K562 (cell line): ENCODE measurements around the gene ZSWIM4. TPM values are rescaled to one million over a fixed set of nuclear protein-coding genes. Genes with fewer than 3 reads are reported as not detected.
A peak's percentile ranks its signal among the peaks of the same experiment; 100 is the strongest.

ENCODE experiments used
- ARID3A ChIP-seq: IDR thresholded peaks from 2 replicates; pipeline ENCODE4 v1.6.1; 2012; ENCODE audit warnings: low read depth, low read length, improper control_type of control experiment, borderline replicate concordance
- CCNT2 ChIP-seq: IDR thresholded peaks from 2 replicates; pipeline ENCODE4 v1.6.1; 2011; ENCODE audit warnings: borderline replicate concordance, low read depth, mild to moderate bottlenecking, moderate library complexity, mixed read lengths, low read length; ENCODE audit not compliant: insufficient read length; ENCODE audit errors: extremely low read depth
- DNMT1 ChIP-seq: fragments of 450-650 bp; IDR thresholded peaks from 2 replicates; pipeline ENCODE4 v1.6.1; 2016; ENCODE audit warnings: antibody characterized with exemption, mild to moderate bottlenecking
- DPF2 ChIP-seq: fragments of 450-650 bp; IDR thresholded peaks from 2 replicates; pipeline ENCODE4 v1.6.1; 2016
- ELF4 ChIP-seq: fragments of 450-650 bp; formaldehyde crosslinking; IDR thresholded peaks from 2 replicates; pipeline ENCODE4 v1.4.0; 2022; ENCODE audit warnings: missing genetic modification characterization
- ETV5 ChIP-seq: sonication (generic); formaldehyde crosslinking; IDR thresholded peaks from 2 replicates; pipeline ENCODE4 v1.4.0; 2020; ENCODE audit warnings: low read depth, mild to moderate bottlenecking, missing genetic modification reagents
- HNRNPL ChIP-seq: fragments of 200-400 bp; formaldehyde crosslinking; IDR thresholded peaks from 2 replicates; pipeline ENCODE4 v1.6.1; 2017; ENCODE audit warnings: low read depth, mild to moderate bottlenecking, low read length
- KLF1 ChIP-seq: fragments of 450-650 bp; IDR thresholded peaks from 2 replicates; pipeline ENCODE4 v1.6.1; 2016; ENCODE audit warnings: missing genetic modification characterization, missing compliant biosample characterization
- NFIC ChIP-seq: fragments of 450-650 bp; IDR thresholded peaks from 2 replicates; pipeline ENCODE4 v1.6.1; 2017; ENCODE audit warnings: mild to moderate bottlenecking, inconsistent platforms
- NUFIP1 ChIP-seq: fragments of 450-650 bp; IDR thresholded peaks from 2 replicates; pipeline ENCODE4 v1.6.1; 2018; ENCODE audit not compliant: partially characterized antibody
- POLR2AphosphoS2 ChIP-seq: IDR thresholded peaks from 2 replicates; pipeline ENCODE4 v1.6.1; 2012; ENCODE audit warnings: low read length, improper control_type of control experiment
- POLR2G ChIP-seq: fragments of 200-400 bp; formaldehyde crosslinking; IDR thresholded peaks from 2 replicates; pipeline ENCODE4 v1.6.1; 2017; ENCODE audit warnings: low read depth, mild to moderate bottlenecking, antibody characterized with exemption, low read length, moderate library complexity
- RCOR1 ChIP-seq, 2 experiments: IDR thresholded peaks; 2 replicates each; pipeline ENCODE4 v1.6.1; 2012; ENCODE audit warnings: low read depth in 2 of 2, low read length in 2 of 2, borderline replicate concordance in 1 of 2, improper control_type of control experiment in 1 of 2
- ZNF174 ChIP-seq: fragments of 250-450 bp; sonication (Bioruptor Pico); IDR thresholded peaks from 2 replicates; pipeline ENCODE4 v1.4.0; 2020; ENCODE audit warnings: mild to moderate bottlenecking
- ZNF175 ChIP-seq: fragments of 200-800 bp; sonication (Bioruptor generic); IDR thresholded peaks from 2 replicates; pipeline ENCODE4 v1.6.1; 2016; ENCODE audit warnings: low read depth, mild to moderate bottlenecking, missing genetic modification characterization, missing compliant biosample characterization
- ZNF239 ChIP-seq: fragments of 250-450 bp; sonication (Bioruptor Pico); IDR thresholded peaks from 2 replicates; pipeline ENCODE4 v1.4.0; 2020; ENCODE audit warnings: mild to moderate bottlenecking
- ZNF316 ChIP-seq: fragments of 450-650 bp; IDR thresholded peaks from 2 replicates; pipeline ENCODE4 v1.6.1; 2016
- ZNF668 ChIP-seq: fragments of 250-450 bp; sonication (Bioruptor Pico); IDR thresholded peaks from 2 replicates; pipeline ENCODE4 v1.8.0; 2022; ENCODE audit warnings: mild to moderate bottlenecking, inconsistent platforms
- polyA plus RNA-seq, 8 experiments: library from polyadenylated mRNA; depleted of rRNA in 4 of 8; stranded (reverse) in 5 of 8; unstranded in 3 of 8; fragments of >200 nt; fragmentation: Nextera tagmentation in 2 of 8; fragmentation: Illumina TruSeq in 1 of 8; extraction: Ambion mirVana in 2 of 8; extraction: Trizol in 1 of 8; gene quantifications; 2 replicates each; pipeline versions ENCODE4 v1.2.1 to v1.2.3, GENCODE V29; 2011 to 2014; ENCODE audit warnings: inconsistent platforms in 1 of 8, missing spikeins in 1 of 8
- total RNA-seq, 7 experiments: library from RNA; depleted of rRNA in 6 of 7; stranded (reverse); fragments of >200 nt in 6 of 7; fragmentation: Illumina TruSeq in 2 of 7; extraction: Trizol in 2 of 7; gene quantifications; 2 replicates each; pipeline versions ENCODE4 v1.2.1 to v1.2.3, GENCODE V29; 2011 to 2021; ENCODE audit warnings: low replicate concordance in 1 of 7
- TF ChIP-seq, protein P1 (sequence below), 3 experiments: IDR thresholded peaks in 2 of 3; conservative IDR thresholded peaks in 1 of 3; 2 replicates each; pipeline ENCODE4 v1.5.1; 2011 to 2012; ENCODE audit warnings: low read length in 3 of 3, mild to moderate bottlenecking in 3 of 3, control low read depth in 2 of 3, improper control_type of control experiment in 1 of 3, inconsistent platforms in 1 of 3, low read depth in 1 of 3, mixed read lengths in 1 of 3, moderate library complexity in 1 of 3; ENCODE audit not compliant: insufficient read depth in 2 of 3
- TF ChIP-seq, protein P2 (sequence below): fragments of 250-450 bp; sonication (Bioruptor Pico); IDR thresholded peaks from 2 replicates; pipeline ENCODE4 v1.8.0; 2022; ENCODE audit warnings: moderate library complexity, mild to moderate bottlenecking, inconsistent platforms
- TF ChIP-seq, protein P3 (sequence below): fragments of 450-650 bp; conservative IDR thresholded peaks from 2 replicates; pipeline ENCODE4 v1.6.1; 2016; ENCODE audit warnings: missing genetic modification characterization, low read depth, mild to moderate bottlenecking, missing compliant biosample characterization, moderate library complexity

Gene ZSWIM4
- total and polyA plus RNA-seq, 9 of the 15 experiments (the other 6 are each of a cell fraction or from before 2014, with no cell fraction given): 0.25 to 3.7 (median 0.79) TPM; not detected in 2

DNA sequence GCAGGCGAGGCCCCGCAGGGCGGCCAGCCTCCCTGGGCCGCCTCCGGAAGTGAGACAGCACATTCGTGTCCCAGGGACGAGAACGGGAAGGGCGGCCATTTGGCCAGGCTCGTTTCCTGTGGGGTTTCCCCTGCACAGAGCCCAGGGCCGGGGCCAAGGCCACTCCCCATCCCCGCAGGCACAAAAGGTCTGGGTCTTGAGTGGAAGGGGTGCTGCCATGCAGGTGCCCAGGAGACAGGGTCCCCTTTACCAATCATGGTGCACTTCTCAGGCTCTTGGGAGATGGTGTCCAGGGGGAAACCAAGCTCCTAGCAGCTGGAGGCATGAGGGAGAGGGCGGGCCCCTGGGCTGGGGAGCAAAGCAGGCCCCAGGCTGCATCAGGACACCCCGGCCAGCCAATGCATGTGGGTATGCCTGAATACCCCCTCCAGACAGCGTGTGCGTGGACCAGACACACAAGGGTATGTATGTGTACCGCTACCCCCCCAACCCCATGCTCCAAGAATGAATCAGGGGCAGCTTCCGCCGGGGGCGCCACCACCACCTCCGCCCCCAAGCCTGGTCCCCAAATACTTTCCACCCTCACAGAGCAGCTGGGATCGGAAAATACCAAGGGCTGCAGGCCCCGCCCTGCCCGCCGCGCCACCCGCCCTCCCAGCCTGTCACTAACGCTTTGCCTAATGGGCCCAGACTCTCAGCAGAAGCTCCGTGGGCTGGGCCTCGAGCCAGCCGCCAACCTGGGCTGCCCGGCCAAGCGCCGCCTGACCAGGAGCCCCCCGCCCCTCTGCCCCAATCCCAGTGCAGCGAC is 44.1 kb downstream of the ZSWIM4 start (continued):
- peak; percentile 79 for TF ChIP-seq HNRNPL
- TF ChIP-seq, protein P1, sequence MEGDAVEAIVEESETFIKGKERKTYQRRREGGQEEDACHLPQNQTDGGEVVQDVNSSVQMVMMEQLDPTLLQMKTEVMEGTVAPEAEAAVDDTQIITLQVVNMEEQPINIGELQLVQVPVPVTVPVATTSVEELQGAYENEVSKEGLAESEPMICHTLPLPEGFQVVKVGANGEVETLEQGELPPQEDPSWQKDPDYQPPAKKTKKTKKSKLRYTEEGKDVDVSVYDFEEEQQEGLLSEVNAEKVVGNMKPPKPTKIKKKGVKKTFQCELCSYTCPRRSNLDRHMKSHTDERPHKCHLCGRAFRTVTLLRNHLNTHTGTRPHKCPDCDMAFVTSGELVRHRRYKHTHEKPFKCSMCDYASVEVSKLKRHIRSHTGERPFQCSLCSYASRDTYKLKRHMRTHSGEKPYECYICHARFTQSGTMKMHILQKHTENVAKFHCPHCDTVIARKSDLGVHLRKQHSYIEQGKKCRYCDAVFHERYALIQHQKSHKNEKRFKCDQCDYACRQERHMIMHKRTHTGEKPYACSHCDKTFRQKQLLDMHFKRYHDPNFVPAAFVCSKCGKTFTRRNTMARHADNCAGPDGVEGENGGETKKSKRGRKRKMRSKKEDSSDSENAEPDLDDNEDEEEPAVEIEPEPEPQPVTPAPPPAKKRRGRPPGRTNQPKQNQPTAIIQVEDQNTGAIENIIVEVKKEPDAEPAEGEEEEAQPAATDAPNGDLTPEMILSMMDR (IDR thresholded peaks at IDR 0.05 in 2 of 3, conservative IDR thresholded peaks at IDR 0.05 in 1 of 3; ENCODE audit: insufficient read depth in 2 of 3, low read depth in 1 of 3, low read length in 3 of 3): peak in 1 of 3 experiments; percentile 14; a peak in 1 of 6 replicates
- TF ChIP-seq, protein P2, sequence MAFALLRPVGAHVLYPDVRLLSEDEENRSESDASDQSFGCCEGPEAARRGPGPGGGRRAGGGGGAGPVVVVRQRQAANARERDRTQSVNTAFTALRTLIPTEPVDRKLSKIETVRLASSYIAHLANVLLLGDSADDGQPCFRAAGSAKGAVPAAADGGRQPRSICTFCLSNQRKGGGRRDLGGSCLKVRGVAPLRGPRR (CRISPR knock-in tag): no peak
- TF ChIP-seq, protein P3, sequence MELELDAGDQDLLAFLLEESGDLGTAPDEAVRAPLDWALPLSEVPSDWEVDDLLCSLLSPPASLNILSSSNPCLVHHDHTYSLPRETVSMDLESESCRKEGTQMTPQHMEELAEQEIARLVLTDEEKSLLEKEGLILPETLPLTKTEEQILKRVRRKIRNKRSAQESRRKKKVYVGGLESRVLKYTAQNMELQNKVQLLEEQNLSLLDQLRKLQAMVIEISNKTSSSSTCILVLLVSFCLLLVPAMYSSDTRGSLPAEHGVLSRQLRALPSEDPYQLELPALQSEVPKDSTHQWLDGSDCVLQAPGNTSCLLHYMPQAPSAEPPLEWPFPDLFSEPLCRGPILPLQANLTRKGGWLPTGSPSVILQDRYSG (tag): no peak; the same call in 1 of the 2 replicates
- TF ChIP-seq ZNF175: peak; percentile 83
- no peak for TF ChIP-seq ZNF668 (CRISPR knock-in tag)
- peak; percentile 62 for TF ChIP-seq NFIC
- peak; percentile 88 for TF ChIP-seq ZNF316
- peak; percentile 97 for TF ChIP-seq ETV5 (CRISPR knock-in tag)
- peak; percentile 93 for TF ChIP-seq POLR2G
- 0 out of 2 replicates have a peak, but pooled peaks have one; percentile 17 for TF ChIP-seq ZNF239
- TF ChIP-seq ARID3A: no peak
- TF ChIP-seq ELF4: no peak
- TF ChIP-seq KLF1 (tag): peak; percentile 14; the same call in 1 of the 2 replicates
- peak; percentile 61; the same call in 1 of the 2 replicates for TF ChIP-seq POLR2AphosphoS2
- TF ChIP-seq DPF2: peak; percentile 62; the same call in 1 of the 2 replicates
- no peak for TF ChIP-seq NUFIP1
- TF ChIP-seq CCNT2: peak; percentile 39
- 0 out of 2 replicates have a peak, but pooled peaks have one; percentile 47 for TF ChIP-seq DNMT1
- TF ChIP-seq ZNF174 (CRISPR knock-in tag): no peak
- no peak for TF ChIP-seq RCOR1 (IDR thresholded peaks at IDR 0.05; ENCODE audit: borderline replicate concordance in 1 of 2, low read depth in 2 of 2, low read length in 2 of 2)
